ENCODE results near the gene CAMK1G.

Gene CAMK1G

GRCh38 chr1:209662879-209663327 lies 79.4 kb downstream of the CAMK1G start:
- DNase-seq (ENCODE audit: low read depth, low spot score): no peak
